A673 (cell line): ENCODE measurements around the gene TSPAN14. TPM values are rescaled to one million over a fixed set of nuclear protein-coding genes. Genes with fewer than 3 reads are reported as not detected.

ENCODE experiments used
- BruUV-seq: library from RNA; stranded (reverse); fragments of 400-500 nt; replicated peaks from 2 replicates; lab custom pipeline; 2021; lab: Mats Ljungman, UMichigan
- CTCF ChIA-PET: fragments of 300-600 bp; sonication (Branson Sonifier 250); formaldehyde crosslinking; loops from one replicate; lab custom pipeline; 2022; ENCODE audit warnings: antibody characterized with exemption; lab: Charles Lee
- POLR2A ChIA-PET: fragments of 300-600 bp; sonication (Branson Sonifier 250); formaldehyde crosslinking; loops from one replicate; lab custom pipeline; 2022; ENCODE audit warnings: antibody characterized with exemption; ENCODE audit not compliant: low non-redundant PET; lab: Charles Lee
- DNase-seq: peaks from one replicate; pipeline ENCODE4 v3.0.0-alpha.2; 2015; ENCODE audit warnings: low spot score
- H3K27ac ChIP-seq: fragments of 200-600 bp; sonication (generic); 2 replicates; pipeline ENCODE4 v1.5.1; 2016; ENCODE audit warnings: mixed run types, low read depth, mild to moderate bottlenecking, mixed read lengths, antibody characterized with exemption, low read length; ENCODE audit not compliant: poor library complexity, severe bottlenecking
- H3K27me3 ChIP-seq: fragments of 200-600 bp; sonication (generic); replicated peaks from 2 replicates; pipeline ENCODE4 v1.6.1; 2017; ENCODE audit warnings: mixed run types, low read depth, mild to moderate bottlenecking, mixed read lengths, antibody characterized with exemption, low read length; ENCODE audit not compliant: insufficient read depth, poor library complexity
- H3K36me3 ChIP-seq: fragments of 200-600 bp; sonication (generic); 2 replicates; pipeline ENCODE4 v1.6.1; 2016; ENCODE audit warnings: mixed run types, mild to moderate bottlenecking, mixed read lengths, antibody characterized with exemption, low read length; ENCODE audit not compliant: insufficient read depth, poor library complexity, severe bottlenecking
- H3K4me1 ChIP-seq: fragments of 200-600 bp; sonication (generic); 2 replicates; pipeline ENCODE4 v1.6.1; 2017; ENCODE audit warnings: mixed run types, mild to moderate bottlenecking, mixed read lengths, antibody characterized with exemption, low read length; ENCODE audit not compliant: insufficient read depth, poor library complexity, severe bottlenecking
- H3K4me3 ChIP-seq: fragments of 200-600 bp; sonication (generic); 2 replicates; pipeline ENCODE4 v1.5.1; 2016; ENCODE audit warnings: low read depth, mixed run types, mild to moderate bottlenecking, mixed read lengths, low read length; ENCODE audit not compliant: poor library complexity, severe bottlenecking
- H3K9me3 ChIP-seq: fragments of 200-600 bp; sonication (generic); 2 replicates; pipeline ENCODE4 v1.6.1; 2016; ENCODE audit warnings: mixed run types, low read depth, mild to moderate bottlenecking, mixed read lengths, antibody characterized with exemption, low read length; ENCODE audit not compliant: poor library complexity, severe bottlenecking
- EZH2 ChIP-seq: fragments of 200-600 bp; sonication (generic); IDR thresholded peaks from 2 replicates; pipeline ENCODE4 v1.6.1; 2017; ENCODE audit warnings: borderline replicate concordance, low read depth, mild to moderate bottlenecking, mixed read lengths, antibody characterized with exemption, low read length; ENCODE audit not compliant: poor library complexity, severe bottlenecking
- intact Hi-C: fragments of 100-400 bp; cut with micrococcal nuclease; formaldehyde crosslinking; loops from one replicate; pipeline ENCODE4 v1.10.0; 2022; ENCODE audit not compliant: unreplicated experiment
- total RNA-seq: library from RNA; stranded (reverse); gene quantifications from 2 replicates; pipeline ENCODE4 v1.2.3, GENCODE V29; 2021
- TF ChIP-seq, protein P1 (sequence below): fragments of 300-800, 200-600 bp; sonication (generic); conservative IDR thresholded peaks from 2 replicates; pipeline ENCODE4 v1.5.1; 2017; ENCODE audit warnings: low read depth, mild to moderate bottlenecking, antibody characterized with exemption, low read length, moderate library complexity, mixed read lengths

The TSPAN14 gene
- total RNA-seq, 1 experiment from 2014 or later, result 50.4 TPM

DNA sequence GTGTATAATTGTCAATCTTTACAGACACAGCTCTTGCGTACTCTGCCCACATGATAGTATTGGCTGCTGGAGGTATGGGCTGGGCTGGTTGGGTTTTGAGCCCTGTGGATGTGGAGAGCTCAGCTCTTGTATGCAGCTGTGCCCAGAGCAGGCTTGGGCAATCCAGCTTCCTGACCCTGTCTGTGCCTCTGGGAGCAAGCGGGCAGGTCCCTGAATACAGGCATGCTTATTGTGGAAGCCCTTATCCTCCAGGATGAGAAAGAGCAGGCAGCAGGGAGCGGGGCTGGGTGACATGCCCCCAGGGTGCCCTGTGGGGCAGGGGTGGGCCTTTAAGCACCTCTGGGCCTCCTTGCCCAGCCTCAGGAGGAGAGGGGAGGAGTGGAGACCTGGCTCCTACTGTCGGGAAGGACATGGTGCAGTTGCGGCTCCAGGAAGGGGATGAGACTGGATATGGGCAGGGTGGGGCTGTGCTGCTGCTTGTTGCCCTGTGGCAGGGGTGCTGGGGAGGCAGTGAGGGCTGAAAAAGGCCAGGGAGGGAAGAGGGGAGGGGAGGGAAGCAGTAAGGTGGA, 50.9 kb downstream of the TSPAN14 start:
- intact Hi-C loops, result loop anchor here (1.0 to 5.0 kb wide), 3 partner anchors 43 to 122 kb away; no protein-coding TSS in a partner anchor
- H3K9me3 ChIP-seq, result no peaks in the 10 kb centered on the region
- POLR2A ChIA-PET, result no interaction called here
- DNase-seq, result no peak
- CTCF ChIA-PET, result interaction anchor here (1.0 to 3.7 kb wide), 4 partner anchors 11 to 122 kb away, joined by 7 to 58 read pairs (median 12); no protein-coding TSS in a partner anchor
- no peaks in the 10 kb centered on the region for H3K36me3 ChIP-seq
- no TSS peak for BruUV-seq
- TF ChIP-seq, protein P1, sequence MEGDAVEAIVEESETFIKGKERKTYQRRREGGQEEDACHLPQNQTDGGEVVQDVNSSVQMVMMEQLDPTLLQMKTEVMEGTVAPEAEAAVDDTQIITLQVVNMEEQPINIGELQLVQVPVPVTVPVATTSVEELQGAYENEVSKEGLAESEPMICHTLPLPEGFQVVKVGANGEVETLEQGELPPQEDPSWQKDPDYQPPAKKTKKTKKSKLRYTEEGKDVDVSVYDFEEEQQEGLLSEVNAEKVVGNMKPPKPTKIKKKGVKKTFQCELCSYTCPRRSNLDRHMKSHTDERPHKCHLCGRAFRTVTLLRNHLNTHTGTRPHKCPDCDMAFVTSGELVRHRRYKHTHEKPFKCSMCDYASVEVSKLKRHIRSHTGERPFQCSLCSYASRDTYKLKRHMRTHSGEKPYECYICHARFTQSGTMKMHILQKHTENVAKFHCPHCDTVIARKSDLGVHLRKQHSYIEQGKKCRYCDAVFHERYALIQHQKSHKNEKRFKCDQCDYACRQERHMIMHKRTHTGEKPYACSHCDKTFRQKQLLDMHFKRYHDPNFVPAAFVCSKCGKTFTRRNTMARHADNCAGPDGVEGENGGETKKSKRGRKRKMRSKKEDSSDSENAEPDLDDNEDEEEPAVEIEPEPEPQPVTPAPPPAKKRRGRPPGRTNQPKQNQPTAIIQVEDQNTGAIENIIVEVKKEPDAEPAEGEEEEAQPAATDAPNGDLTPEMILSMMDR, result no peak
- no peak for TF ChIP-seq EZH2
- no peaks in the 10 kb centered on the region for H3K4me1 ChIP-seq
- no peaks in the 10 kb centered on the region for H3K27me3 ChIP-seq
- no peak overlapping the region for H3K4me3 ChIP-seq
- no peak overlapping the region for H3K27ac ChIP-seq

DNA sequence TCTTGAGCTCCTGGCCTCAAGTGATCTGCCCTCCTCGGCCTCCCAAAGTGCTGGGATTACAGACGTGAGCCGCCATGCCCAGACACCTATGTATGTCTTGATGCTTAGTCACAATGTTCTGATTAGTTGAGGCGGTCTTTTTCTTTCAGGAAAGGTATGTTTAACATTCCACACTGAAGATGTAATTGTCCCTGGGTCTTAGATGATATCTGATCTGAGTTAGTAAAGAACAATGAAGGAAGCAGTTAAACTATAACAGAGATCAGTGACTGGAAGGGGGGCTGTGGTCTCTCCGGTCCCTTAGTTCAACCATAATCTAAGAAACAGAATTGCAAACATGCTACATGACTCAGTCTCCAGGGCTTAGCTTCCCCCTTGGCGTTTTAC, 52.1 kb downstream of the TSPAN14 start:
- no peaks in the 10 kb centered on the region for H3K27me3 ChIP-seq
- TF ChIP-seq EZH2, result no peak
- TF ChIP-seq, protein P1, result no peak
- ChIA-PET CTCF (interaction anchor here (0.5 to 3.7 kb wide), 10 partner anchors 13 to 124 kb away, joined by 3 to 58 read pairs (median 5); partner anchors contain the start of gene TSPAN14), POLR2A (no interaction called here)
- H3K4me1 ChIP-seq, result no peaks in the 10 kb centered on the region
- peaks cover 4% of the 10 kb centered on the region for H3K36me3 ChIP-seq
- BruUV-seq, result no TSS peak
- H3K9me3 ChIP-seq, result no peaks in the 10 kb centered on the region
- intact Hi-C loops, result loop anchor here (5.0 kb wide), 1 partner anchor 44 kb away; no protein-coding TSS in a partner anchor
- H3K27ac ChIP-seq, result no peak overlapping the region
- no peak overlapping the region for H3K4me3 ChIP-seq
- DNase-seq, result no peak

DNA sequence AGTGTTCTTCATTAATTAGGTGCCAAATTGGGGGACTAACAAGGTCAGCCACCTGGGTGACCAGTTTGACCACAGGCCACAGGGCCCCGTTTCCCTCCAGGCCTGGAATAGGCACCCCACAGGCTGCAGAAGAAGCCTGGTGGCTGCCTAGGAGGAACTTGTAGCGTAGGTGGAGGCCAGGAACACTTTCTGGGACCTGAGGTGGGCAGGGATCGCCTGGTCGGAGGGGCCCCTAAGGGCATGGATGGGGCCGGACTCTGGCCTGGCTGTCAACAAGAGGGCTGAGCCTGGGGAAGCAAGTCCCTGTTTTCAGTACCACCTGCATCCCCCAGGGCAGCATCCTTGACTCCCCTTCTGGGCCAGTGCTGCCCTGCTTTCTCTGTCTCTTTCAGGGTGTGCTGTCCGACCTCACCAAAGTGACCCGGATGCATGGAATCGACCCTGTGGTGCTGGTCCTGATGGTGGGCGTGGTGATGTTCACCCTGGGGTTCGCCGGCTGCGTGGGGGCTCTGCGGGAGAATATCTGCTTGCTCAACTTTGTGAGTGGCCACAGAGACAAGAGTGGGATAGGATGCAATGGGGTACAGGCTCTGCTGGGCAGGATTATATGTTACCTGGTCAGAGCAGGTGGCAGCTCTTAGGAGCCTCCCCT, 52.9 kb downstream of the TSPAN14 start:
- Histone ChIP-seq H3K27me3 (no peaks in the 10 kb centered on the region), H3K4me1 (no peaks in the 10 kb centered on the region), H3K36me3 (peaks cover 4% of the 10 kb centered on the region), H3K9me3 (no peaks in the 10 kb centered on the region), H3K27ac (no peak overlapping the region), H3K4me3 (no peak overlapping the region)
- CTCF ChIA-PET, result interaction anchor here (0.6 to 3.7 kb wide), 2 partner anchors 61 to 336 kb away, joined by 3 to 58 read pairs; no protein-coding TSS in a partner anchor
- BruUV-seq, result no TSS peak
- POLR2A ChIA-PET, result no interaction called here
- DNase-seq, result no peak
- TF ChIP-seq, protein P1, result no peak
- no peak for TF ChIP-seq EZH2
- intact Hi-C loops, result loop anchor here (5.0 kb wide), 1 partner anchor 45 kb away; no protein-coding TSS in a partner anchor
